ENCODE data around the gene TMPRSS13.
A peak's percentile ranks its signal among the peaks of the same experiment; 100 is the strongest.

The TMPRSS13 gene

DNA sequence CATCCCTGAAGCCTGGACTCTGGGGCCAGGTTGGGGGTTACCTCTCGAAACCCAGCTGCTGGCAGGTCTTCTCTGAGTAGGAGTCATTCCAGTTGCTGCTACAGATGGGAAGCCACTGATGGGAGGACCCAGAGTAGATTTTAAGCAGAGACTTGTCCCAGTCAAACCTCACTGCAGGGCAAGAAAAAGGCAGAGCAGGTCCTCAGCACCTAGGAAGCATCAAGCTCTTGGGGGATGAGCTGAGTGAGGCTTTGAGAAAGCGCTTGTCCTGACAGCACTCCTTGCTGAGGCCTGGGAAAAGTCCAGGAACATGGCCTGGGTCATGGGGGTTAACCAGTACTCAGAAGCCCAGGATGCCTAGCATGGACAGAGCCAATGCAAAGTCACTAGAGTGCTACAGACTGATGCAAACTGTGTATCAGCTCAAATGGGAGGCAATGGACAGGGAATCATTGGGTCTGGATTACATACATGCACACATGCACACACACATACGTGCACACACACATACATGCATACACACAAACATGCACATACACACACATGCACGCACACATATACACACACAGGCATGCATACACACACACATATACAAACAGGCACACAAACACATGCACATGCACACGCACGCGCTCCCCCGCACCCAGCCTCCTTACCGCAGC, 15.3 kb downstream of the TMPRSS13 start:
- no peak for DNase-seq (ENCODE audit: low spot score)

DNA sequence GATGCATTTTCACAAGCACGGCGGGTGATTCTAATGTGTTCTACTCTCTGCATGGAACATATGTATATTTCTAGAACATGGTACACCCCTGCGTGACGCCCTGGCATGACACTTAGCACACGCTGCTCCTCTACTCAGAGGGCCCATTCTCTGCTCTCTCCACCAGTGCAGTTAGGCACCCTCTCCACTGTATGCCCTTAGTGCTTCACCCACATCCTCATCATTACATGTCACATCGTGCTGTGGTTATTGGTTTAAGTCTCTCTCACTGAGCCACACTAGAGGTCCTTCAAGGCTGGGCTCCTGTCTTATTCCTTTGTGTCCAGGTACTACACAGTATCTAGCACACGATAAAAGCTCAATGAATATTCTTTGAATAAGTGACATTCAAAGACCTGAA, 16.7 kb downstream of the TMPRSS13 start:
- DNase-seq (ENCODE audit: low spot score): no peak

DNA sequence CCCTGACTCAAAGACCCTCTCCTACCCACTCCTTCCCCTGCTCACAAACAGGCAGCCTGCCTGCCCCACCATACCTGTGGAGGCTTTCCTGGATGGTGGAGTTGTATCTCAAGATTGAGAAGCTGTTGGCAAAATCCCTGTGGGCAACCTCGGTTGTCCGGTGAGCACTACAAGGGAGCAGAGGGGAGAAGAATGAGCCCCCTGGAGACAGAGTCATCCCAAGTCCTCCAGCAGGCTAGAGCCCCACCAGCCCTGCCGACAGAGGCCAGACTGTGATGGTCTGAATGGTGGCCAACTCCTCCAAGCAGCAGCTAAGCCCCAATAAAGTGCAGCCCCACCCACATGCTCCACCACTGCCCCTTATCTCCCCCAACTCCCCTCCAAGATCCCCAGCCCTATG, 17.5 kb downstream of the TMPRSS13 start:
- no peak for DNase-seq (ENCODE audit: low spot score)

DNA sequence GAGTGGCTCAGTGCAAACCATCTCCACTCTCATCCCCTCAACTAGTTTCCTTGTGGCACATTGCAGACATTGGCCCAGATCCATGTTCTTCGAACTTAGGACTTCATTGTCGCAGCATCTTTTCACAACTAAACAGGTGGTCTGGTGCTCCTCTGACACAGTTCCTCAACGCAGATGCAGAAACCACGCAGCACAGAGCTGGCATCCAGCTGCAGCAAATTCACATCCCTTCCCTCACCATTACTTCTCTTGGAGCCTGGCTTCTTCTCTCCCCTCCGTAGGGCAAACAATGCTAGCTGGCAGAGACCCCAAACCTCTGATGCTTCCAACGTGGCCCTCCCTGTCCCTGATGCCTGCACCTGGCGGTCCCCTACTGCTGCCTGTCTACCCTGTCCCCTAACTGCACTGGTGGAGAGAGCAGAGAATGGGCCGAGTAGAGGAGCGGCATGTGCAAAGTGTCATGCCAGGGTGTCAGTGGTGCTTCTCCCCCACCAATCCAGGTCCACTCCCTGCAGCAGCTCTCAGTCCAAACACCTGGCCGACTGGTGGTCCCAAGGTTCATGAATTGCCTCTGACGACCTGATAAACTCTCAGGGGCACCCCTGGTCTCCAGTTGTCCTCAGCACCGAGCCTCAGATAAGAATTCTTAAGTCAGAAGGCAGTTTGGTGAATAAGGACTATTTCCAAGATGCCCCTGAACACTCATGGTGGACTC, 18.1 kb downstream of the TMPRSS13 start:
- no peak for DNase-seq (ENCODE audit: low spot score)

DNA sequence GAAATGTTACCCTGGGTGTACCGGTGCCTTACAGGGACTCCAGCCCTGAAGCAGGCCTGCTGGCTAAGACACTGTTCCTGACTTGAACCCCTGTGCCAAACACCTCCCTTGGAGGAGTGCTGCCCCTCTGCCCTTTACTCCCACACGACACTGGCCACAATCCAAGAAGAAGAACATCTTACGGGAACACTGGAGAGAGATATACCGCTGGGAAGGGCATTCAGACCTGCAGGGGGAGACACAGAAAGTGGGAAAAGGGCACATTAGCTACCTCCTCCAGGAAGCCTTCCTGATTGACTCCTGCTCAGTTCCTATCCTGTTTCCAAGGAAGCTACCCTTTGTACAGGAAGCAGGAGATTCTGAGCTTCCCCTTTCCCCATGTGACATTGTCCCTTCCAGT, 18.7 kb downstream of the TMPRSS13 start:
- no peak for DNase-seq (ENCODE audit: low spot score)

DNA sequence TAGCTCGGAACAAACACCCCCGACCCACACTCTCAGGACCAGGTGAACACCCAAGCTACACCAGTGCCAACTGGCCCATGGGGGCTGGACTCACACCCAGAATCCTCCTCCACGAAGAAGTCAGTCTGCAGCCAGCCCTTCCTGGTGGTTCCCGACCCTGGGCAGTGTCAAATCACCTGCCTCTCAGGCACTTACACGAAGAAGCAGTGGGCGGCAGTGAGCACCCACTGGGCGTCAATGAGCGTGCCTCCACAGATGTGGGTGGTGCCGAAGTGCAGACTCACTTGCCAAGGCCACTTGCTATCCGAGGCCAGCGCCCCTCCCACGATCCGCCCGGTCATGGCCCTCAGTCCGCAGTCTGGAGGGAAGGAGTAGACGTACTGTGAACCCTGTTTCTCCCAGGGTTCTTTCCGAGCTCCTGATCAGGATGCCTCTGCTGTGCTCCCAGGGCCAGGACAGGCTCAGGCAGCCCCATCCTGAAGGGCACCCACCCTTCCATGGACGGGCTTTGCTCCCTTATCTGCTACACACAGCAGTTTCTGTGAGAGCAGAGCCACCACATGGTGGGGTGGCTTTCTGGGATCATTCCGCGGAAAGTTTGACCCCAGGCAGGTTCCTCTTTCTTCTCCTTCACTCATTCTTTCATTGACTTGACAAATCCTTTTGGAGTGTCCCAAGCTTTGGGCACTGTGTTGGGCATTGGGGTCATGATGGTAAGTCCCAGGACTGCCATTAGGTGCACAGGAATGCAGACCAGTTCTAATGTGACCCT, 19.4 kb downstream of the TMPRSS13 start:
- DNase-seq (ENCODE audit: low spot score): no peak

DNA sequence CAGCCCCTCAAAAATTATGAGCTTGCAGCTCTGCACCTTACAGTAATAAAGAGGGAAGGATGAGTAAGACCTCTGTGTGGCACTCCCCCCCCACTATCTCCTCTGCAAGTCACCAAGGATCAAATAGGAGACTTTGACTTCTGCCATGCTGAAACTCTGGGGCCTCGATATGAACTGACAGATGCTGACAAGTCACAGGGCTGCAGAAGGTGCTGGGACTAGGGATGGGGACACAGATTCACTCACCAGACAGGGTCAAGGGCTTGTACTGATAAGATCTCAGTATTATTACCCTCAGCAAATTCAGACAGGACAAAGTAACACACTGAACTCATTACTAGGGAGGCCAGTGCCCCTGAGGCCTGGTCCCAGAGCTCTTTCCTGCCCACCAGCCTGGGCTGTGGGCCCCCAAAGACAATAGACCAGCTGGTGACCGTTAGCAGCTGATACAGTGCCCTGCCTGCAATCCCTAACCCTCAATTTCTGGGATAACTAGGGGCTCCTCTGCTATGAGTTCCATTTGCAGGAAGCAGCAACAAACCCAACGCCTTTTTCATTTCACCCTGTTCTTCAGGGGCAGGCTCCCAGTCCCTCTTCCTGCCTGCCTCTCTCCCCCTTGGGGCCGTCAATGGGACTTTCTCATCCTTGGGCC, 20.1 kb downstream of the TMPRSS13 start:
- DNase-seq (ENCODE audit: low spot score): no peak

DNA sequence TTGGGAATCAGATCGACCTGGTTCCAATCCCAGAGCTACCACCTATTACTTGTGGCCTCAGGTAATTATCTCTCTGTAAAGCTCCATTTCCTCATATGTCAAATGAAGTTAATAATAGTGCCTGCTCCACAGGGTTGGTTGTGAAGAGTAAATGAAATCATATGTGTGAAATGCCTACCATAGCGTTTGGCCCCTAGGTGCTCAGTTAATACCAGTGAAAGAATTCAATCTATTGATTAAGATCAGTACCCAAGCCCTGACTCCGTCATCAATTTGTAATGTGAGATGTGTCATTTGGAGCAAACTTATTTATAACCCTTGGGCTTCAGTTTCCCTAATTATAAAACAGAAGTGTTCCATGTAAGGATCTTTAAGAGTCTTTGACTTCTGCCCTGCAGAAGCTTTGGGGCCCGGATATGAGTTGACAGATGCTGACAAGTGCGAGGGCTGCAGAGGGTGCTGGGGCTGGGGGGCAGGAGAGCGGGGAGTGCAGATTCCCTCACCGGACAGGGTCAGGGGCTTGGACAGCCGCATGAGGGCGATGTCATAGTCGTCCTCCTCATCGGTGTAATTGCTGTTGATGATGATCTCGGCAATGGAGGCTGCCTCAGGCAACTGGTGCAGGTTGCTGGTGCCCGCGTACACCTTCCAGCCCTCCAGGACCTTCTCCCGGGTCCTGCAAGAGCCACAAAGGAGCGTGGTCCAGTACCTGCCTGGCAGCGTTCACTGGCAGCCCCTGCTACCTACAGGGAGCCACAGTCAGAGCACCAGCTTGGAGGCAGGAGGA, 20.9 kb downstream of the TMPRSS13 start:
- DNase-seq (ENCODE audit: low spot score): no peak

DNA sequence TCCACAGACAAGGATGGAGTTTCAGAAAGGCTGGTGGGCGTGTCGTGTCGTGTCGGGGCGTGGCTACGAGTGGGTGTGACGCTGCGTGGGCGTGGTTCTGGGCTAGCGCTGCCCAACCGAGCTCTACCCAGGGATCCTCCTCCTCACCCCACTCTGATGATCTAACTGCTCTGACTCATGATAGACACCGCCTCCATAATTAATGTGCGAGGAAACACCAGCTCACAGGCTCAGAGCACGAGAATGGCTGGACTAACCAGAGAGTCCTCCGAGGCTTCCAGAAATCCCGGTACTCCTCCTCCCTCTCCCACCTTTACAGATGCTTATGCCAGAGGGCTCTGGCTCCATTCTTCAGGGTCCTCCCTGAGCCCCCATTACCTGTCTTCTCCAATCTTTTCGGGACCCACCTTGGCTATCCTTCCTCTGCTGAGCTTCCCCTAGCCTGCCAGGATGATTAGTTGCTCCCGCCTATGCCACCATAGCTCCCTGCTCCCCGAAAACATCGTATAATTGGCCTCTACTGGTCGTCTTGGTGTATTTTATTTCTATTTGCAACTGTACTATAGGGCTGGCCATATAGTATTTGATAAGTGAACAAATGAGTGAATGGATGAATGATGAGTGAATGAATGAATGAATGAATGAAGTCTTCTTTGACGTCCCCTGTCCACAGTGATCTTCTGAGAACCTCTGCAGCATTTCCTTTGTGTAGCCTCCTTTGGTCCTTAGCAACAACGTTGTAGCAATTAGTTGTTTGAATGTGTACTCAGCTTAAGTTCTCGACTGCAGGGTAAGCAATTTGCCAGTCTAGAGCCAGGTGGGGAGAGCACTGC, 21.7 kb downstream of the TMPRSS13 start:
- DNase-seq (ENCODE audit: low spot score): peak; percentile 69

DNA sequence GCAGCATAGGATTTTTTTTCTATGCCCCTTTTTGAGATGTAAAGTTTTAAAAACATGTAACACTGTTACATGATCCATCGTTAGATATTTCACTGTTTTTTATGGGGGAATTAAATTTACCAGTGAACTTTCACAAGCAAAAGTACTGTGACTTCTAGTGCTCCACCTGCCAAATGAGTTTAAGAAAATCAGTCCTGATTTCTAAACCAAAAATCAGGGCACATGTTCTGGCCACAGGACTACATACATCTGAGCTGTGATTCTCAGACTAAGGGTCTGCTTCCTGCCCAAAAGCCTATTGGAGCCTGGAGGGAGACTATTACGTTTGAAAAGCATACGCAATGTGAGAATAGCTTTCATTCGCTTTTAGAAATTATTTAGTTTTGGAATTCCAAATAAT, 22.5 kb downstream of the TMPRSS13 start:
- no peak for DNase-seq (ENCODE audit: low spot score)

DNA sequence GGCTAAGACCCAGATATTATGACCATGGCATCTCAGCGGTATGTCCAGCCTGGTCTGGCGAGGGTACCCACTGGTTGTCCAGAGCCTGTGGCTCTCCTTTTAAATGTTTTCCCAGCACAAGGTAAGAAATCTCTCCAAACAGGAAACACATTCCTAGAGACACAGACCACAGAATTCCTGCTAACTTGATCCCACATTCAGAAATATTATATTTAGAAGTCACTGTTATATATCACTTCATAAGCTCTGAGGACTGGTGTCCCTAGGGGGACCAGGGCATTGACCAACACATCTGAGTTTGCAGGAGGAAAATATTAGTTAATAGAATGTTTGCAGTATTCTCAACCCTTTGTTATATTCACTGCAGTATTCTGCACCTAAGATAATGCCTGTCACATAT, 23.1 kb downstream of the TMPRSS13 start:
- no peak for DNase-seq (ENCODE audit: low spot score)

DNA sequence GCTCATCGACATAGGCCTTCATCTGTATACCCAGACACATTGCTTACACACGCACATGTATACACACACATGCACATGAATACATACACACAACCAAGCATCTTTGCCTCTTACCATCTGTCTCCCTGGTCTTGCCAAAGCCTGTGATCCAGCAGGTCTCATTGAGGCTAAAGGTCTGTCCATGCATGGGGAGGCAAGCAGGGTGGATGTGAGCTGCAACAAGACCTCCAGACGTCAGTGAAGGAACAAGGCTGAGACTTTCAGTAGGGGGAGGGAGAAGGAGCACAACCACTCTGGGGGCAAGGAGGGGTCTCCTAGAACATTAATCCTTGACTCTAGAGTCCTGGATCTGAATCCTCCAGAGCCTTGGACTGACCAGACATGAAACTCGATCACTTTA, 23.7 kb downstream of the TMPRSS13 start:
- DNase-seq (ENCODE audit: low spot score): no peak

DNA sequence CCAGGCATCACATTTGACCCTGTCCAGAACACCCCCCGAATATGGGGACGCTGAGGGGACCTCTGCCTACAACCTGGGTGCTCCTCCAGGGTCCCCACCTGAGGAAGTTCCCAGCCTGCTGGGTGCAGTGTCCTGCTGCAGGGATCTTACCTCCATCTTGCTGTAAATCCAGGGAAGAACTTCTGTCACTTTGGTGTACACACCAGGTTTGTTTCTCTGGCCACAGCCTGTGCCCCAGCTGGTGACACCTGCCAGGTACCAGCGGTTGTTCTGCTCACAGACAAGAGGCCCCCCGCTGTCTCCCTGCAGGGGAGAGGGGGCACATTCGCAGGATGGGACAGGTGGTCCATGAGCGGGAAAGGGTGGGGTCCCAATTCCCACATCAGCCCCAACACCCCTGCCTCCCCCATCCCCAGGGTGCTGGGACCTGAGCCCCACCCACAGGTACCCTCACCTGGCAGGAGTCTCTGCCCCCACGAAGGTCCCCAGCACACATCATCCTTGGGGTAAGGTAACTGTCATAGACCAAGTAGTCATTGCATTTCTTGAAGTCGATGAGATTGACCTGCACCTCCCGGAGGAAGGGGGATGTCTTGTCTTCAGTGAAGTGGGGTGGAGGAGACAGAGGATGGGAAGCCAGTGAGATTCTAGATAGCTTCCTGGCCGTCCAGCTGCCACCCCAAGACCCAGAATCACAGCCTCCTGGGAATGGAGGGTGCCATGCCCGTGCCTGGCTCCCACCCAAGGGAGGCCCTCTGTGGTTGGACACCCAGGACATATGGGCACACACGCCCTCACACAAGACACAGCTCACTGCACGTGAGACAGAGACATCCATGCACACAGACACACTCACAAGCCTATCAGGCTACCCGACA, 25.5 kb downstream of the TMPRSS13 start:
- DNase-seq (ENCODE audit: low spot score): no peak

DNA sequence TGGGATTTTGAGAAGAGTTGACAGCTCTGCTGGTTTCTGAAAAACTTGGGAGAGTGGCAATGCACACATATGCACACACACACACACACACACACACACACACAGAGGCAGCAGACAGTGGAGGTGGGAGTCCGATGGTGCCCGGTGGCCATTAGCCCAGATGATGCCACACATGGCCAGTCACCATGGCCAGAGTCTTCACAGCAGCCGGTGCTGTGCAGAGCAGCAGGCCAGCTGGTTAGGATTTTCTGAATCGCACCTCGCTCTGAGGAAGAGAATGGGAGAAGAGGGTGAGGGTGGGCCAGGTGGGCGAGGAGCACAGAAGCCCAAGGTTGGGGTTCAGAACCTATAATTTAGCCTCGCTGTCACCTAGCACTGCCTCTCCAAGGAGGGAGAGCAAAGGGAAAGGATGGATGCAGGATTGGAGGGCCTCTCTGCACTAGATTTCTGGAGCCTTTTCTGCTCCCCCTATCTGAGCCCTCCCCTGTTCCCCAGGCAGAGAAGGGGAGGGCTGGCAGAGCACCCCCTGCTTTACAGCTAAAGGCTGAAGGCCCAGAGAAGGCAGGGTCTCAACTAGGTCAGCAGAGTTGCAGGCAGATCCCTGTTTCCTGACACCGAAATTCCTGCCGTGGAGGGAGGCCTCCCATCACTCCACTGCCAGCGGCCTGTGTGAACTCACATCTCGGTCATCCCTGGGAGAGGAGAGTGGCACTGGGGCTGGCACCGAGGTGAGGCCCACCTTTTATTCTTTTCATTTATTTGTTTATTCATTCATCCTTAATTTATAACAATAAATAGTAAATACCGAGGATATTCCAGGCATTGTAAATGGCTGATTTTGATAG, 27.0 kb downstream of the TMPRSS13 start:
- DNase-seq (ENCODE audit: low spot score): no peak

DNA sequence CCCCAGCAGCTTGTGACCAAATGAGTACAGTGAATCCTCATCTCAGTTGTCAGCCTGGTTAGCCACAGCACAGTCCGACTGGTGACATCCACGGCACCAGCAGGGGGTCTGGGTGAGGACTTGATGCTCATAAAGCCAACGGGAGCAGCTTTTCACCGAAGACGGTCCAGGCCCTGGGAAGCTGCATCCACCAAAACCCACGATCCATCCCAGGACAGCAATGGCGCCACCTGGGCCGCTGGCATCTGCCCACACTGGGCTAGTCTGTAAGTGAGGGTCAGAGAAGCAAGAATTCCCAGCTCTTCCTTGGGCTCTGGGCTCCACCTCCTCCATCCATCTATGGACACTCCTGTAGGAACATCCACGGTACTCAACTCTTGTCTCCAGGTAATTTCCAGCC, 27.6 kb downstream of the TMPRSS13 start:
- no peak for DNase-seq (ENCODE audit: low spot score)

DNA sequence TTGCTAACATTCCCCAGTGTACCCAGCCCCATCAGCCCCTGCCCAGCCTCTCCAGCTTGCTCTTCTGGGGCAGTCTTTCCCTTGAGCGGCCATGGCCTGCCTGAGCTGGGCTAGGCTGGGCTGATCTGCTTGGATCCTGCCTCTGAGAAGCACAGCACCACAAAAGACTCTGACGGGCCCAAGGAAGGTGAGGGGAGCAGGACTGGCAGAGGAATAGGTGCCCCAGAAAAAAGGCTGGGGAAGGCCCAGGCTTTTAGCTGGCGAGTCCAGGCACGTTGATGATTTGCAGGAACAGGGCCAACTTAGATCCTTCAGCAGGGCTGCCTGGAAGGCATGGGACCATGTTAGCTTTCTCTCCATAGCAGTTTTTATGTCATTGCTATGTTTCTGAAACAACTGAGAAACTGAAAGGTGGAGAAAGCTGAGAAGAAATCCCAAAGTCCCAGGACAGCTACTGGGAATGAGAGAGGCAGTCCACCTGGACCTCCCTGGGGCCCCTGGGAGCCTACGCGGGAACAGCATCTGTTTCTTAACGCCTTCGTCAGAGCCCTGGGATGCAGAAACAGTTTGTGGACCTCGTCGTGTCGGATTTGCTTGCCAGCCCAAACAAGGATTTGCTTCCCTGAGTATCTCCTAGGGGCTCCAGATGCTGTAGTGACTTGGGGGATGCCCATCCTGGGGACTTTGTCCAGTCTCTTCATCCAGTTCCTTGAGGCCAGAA, 28.3 kb downstream of the TMPRSS13 start:
- DNase-seq (ENCODE audit: low spot score): no peak

DNA sequence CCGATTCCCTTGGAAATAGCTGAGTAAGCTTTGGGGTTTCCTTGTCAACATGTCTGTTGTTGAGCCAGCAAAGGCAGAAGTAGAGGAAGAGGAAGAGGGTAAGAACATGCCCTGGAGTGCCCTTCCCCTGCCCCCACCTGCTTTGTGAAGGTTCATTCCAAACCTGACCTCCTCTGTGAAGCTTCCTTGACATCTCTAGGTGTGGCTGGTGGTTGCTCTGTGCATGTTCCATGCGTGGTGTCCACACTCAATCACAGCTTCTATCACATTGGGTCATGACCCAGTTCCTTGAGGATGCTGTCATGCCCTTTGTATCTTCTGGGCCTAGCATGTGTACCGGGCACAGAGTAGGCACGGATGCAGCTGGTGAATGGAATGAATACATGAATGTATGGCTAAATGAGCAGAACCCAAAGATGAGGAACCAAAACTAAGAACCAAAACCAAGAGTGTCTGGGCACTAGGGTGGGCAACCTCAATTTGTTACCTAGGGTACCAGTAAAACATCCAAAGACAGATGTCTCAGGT, 29.0 kb downstream of the TMPRSS13 start:
- no peak for DNase-seq (ENCODE audit: low spot score)

DNA sequence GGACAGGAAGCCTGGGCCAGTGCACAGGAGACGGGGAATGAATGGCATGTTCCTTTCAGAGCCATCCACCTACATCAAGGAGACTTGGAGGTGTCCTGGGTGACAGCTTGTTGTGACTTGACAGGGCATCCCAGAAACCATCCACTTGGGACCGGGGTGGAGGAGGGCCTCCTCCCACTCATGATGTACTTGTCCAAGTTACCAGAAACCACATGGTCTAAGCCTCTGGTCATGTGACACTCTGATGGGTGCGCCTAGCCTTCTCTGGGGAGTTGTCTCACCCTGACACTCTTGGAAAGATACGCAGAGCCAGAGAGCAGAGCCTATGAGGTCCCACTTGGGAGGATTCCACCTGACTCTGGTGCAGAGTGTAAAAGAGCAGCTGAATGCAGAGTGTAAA, 31.1 kb downstream of the TMPRSS13 start:
- no peak for DNase-seq (ENCODE audit: low spot score)
